HepG2 (cell line): ENCODE data around the gene SLAIN2. TPM values are rescaled to one million over a fixed set of nuclear protein-coding genes. Genes with fewer than 3 reads are reported as not detected.

Experiments
- CEBPG ChIP-seq: IDR thresholded peaks from 2 replicates; pipeline ENCODE4 v1.6.1; 2016
- EP300 ChIP-seq, 3 experiments: sonication (generic) in 1 of 3; formaldehyde crosslinking in 1 of 3; IDR thresholded peaks; 2 replicates each; pipeline versions ENCODE4 v1.5.1 to v1.6.1; 2011 to 2020; ENCODE audit warnings: low read depth in 2 of 3, low read length in 2 of 3, borderline replicate concordance in 1 of 3, improper control_type of control experiment in 1 of 3, mild to moderate bottlenecking in 1 of 3, missing genetic modification reagents in 1 of 3, moderate library complexity in 1 of 3
- FOXA3 ChIP-seq: IDR thresholded peaks from 2 replicates; pipeline ENCODE4 v1.6.1; 2016; ENCODE audit warnings: missing genetic modification reagents, missing compliant biosample characterization
- FOXJ3 ChIP-seq: sonication (generic); formaldehyde crosslinking; IDR thresholded peaks from 2 replicates; pipeline ENCODE4 v1.4.0; 2020; ENCODE audit warnings: missing genetic modification reagents, mild to moderate bottlenecking, borderline replicate concordance
- GLI4 ChIP-seq: sonication (generic); formaldehyde crosslinking; IDR thresholded peaks from 2 replicates; pipeline ENCODE4 v1.5.1; 2020; ENCODE audit warnings: missing genetic modification reagents, mild to moderate bottlenecking, moderate library complexity, borderline replicate concordance
- HHEX ChIP-seq: IDR thresholded peaks from 2 replicates; pipeline ENCODE4 v1.6.1; 2016; ENCODE audit warnings: control low read depth
- HMG20B ChIP-seq: conservative IDR thresholded peaks from 2 replicates; pipeline ENCODE4 v1.6.1; 2016; ENCODE audit warnings: missing genetic modification reagents, missing compliant biosample characterization
- ISL2 ChIP-seq: sonication (generic); formaldehyde crosslinking; IDR thresholded peaks from 2 replicates; pipeline ENCODE4 v1.5.0; 2020; ENCODE audit warnings: missing genetic modification reagents
- JUN ChIP-seq: sonication (generic); formaldehyde crosslinking; IDR thresholded peaks from 2 replicates; pipeline ENCODE4 v1.4.0; 2020; ENCODE audit warnings: mild to moderate bottlenecking, missing genetic modification reagents
- MYNN ChIP-seq: sonication (generic); formaldehyde crosslinking; IDR thresholded peaks from 2 replicates; pipeline ENCODE4 v1.4.0; 2020; ENCODE audit warnings: mild to moderate bottlenecking, low read depth, missing genetic modification reagents
- NCOA2 ChIP-seq: sonication (generic); formaldehyde crosslinking; IDR thresholded peaks from 2 replicates; pipeline ENCODE4 v1.8.0; 2022; ENCODE audit warnings: inconsistent platforms
- PITX1 ChIP-seq: sonication (generic); formaldehyde crosslinking; IDR thresholded peaks from 2 replicates; pipeline ENCODE4 v1.5.1; 2020; ENCODE audit warnings: mild to moderate bottlenecking, missing genetic modification reagents
- POLR2G ChIP-seq: fragments of 200-400 bp; formaldehyde crosslinking; IDR thresholded peaks from 2 replicates; pipeline ENCODE4 v1.6.1; 2018; ENCODE audit warnings: mild to moderate bottlenecking, low read depth, low read length, moderate library complexity
- SOX6 ChIP-seq, 2 experiments: fragments of 450-650 bp in 1 of 2; sonication (generic) in 1 of 2; formaldehyde crosslinking in 1 of 2; IDR thresholded peaks; 2 replicates each; pipeline versions ENCODE4 v1.4.0 to v1.6.1; 2017 to 2020; ENCODE audit warnings: antibody characterized with exemption in 1 of 2, mild to moderate bottlenecking in 1 of 2, missing genetic modification reagents in 1 of 2
- SUZ12 ChIP-seq: fragments of 150-350 bp; IDR thresholded peaks from 2 replicates; pipeline ENCODE4 v1.6.1; 2014; ENCODE audit warnings: low read depth, low read length
- ZFP36 ChIP-seq: fragments of 150-350 bp; IDR thresholded peaks from 2 replicates; pipeline ENCODE4 v1.6.1; 2018; ENCODE audit warnings: borderline replicate concordance, low read length, low read depth; ENCODE audit not compliant: partially characterized antibody
- ZNF850 ChIP-seq: sonication (generic); formaldehyde crosslinking; conservative IDR thresholded peaks from 2 replicates; pipeline ENCODE4 v1.9.0; 2021; ENCODE audit warnings: mild to moderate bottlenecking, missing genetic modification reagents
- polyA plus RNA-seq, 8 experiments: library from polyadenylated mRNA; depleted of rRNA in 3 of 8; stranded (reverse) in 7 of 8; unstranded in 1 of 8; fragments of >200 nt; fragmentation: Illumina TruSeq in 4 of 8; extraction: Trizol in 4 of 8; gene quantifications; 2 replicates each; pipeline versions ENCODE4 v1.2.1 to v1.2.3, GENCODE V29; 2011 to 2016; ENCODE audit warnings: low read depth in 4 of 8, missing spikeins in 1 of 8, mixed read lengths in 1 of 8; ENCODE audit not compliant: insufficient read depth in 1 of 8
- total RNA-seq, 5 experiments: library from RNA; depleted of rRNA; stranded (reverse); fragments of >200 nt; fragmentation: Illumina TruSeq; extraction: Trizol; gene quantifications; 2 replicates each; pipeline ENCODE4 v1.2.3, GENCODE V29; 2016; ENCODE audit warnings: low read depth in 1 of 5
- TF ChIP-seq, protein P1 (sequence below): sonication (generic); formaldehyde crosslinking; IDR thresholded peaks from 2 replicates; pipeline ENCODE4 v1.4.0; 2020; ENCODE audit warnings: mild to moderate bottlenecking, missing genetic modification reagents
- TF ChIP-seq, protein P2 (sequence below): sonication (generic); formaldehyde crosslinking; IDR thresholded peaks from 2 replicates; pipeline ENCODE4 v1.4.0; 2020; ENCODE audit warnings: missing genetic modification reagents
- TF ChIP-seq, protein P3 (sequence below): sonication (generic); formaldehyde crosslinking; IDR thresholded peaks from 2 replicates; pipeline ENCODE4 v1.4.0; 2020; ENCODE audit warnings: missing genetic modification reagents
- TF ChIP-seq, protein P4 (sequence below): sonication (generic); formaldehyde crosslinking; IDR thresholded peaks from 2 replicates; pipeline ENCODE4 v1.4.0; 2020; ENCODE audit warnings: mild to moderate bottlenecking, missing genetic modification reagents

The SLAIN2 gene
- total and polyA plus RNA-seq, 2 of the 13 experiments (the other 11 are each of a cell fraction or from before 2014, with no cell fraction given): 20.7 to 22.5 TPM

DNA sequence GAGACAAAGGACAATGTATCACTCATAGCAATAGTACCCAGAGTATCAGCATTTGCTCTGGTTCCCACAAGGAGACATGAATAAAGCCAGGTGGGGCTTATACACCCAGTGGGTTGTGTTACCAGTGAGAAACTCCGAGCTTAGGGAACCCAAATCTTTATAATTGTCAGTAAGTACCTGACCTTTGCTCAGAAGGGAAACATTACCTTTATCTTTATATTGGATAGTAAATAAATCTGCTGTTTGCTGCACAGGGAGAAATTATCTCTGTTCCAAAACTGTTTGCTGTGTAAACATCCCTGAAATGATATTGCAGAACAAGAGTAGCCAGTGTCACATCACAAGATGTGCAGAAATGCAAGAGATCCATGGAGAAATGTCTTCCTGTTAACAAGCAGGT is 12.1 kb upstream of the SLAIN2 start (continued):
- TF ChIP-seq, protein P1, sequence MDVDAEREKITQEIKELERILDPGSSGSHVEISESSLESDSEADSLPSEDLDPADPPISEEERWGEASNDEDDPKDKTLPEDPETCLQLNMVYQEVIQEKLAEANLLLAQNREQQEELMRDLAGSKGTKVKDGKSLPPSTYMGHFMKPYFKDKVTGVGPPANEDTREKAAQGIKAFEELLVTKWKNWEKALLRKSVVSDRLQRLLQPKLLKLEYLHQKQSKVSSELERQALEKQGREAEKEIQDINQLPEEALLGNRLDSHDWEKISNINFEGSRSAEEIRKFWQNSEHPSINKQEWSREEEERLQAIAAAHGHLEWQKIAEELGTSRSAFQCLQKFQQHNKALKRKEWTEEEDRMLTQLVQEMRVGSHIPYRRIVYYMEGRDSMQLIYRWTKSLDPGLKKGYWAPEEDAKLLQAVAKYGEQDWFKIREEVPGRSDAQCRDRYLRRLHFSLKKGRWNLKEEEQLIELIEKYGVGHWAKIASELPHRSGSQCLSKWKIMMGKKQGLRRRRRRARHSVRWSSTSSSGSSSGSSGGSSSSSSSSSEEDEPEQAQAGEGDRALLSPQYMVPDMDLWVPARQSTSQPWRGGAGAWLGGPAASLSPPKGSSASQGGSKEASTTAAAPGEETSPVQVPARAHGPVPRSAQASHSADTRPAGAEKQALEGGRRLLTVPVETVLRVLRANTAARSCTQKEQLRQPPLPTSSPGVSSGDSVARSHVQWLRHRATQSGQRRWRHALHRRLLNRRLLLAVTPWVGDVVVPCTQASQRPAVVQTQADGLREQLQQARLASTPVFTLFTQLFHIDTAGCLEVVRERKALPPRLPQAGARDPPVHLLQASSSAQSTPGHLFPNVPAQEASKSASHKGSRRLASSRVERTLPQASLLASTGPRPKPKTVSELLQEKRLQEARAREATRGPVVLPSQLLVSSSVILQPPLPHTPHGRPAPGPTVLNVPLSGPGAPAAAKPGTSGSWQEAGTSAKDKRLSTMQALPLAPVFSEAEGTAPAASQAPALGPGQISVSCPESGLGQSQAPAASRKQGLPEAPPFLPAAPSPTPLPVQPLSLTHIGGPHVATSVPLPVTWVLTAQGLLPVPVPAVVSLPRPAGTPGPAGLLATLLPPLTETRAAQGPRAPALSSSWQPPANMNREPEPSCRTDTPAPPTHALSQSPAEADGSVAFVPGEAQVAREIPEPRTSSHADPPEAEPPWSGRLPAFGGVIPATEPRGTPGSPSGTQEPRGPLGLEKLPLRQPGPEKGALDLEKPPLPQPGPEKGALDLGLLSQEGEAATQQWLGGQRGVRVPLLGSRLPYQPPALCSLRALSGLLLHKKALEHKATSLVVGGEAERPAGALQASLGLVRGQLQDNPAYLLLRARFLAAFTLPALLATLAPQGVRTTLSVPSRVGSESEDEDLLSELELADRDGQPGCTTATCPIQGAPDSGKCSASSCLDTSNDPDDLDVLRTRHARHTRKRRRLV (CRISPR knock-in tag): no peak
- TF ChIP-seq, protein P2, sequence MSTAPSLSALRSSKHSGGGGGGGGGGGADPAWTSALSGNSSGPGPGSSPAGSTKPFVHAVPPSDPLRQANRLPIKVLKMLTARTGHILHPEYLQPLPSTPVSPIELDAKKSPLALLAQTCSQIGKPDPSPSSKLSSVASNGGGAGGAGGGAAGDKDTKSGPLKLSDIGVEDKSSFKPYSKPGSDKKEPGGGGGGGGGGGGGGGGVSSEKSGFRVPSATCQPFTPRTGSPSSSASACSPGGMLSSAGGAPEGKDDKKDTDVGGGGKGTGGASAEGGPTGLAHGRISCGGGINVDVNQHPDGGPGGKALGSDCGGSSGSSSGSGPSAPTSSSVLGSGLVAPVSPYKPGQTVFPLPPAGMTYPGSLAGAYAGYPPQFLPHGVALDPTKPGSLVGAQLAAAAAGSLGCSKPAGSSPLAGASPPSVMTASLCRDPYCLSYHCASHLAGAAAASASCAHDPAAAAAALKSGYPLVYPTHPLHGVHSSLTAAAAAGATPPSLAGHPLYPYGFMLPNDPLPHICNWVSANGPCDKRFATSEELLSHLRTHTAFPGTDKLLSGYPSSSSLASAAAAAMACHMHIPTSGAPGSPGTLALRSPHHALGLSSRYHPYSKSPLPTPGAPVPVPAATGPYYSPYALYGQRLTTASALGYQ (CRISPR knock-in tag): peak; percentile 59; the same call in 1 of the 2 replicates
- TF ChIP-seq CEBPG (CRISPR knock-in tag) (peak; percentile 46; the same call in 1 of the 2 replicates), MYNN (no peak), GLI4 (CRISPR knock-in tag) (no peak), HMG20B (CRISPR knock-in tag) (peak; percentile 87; the same call in 1 of the 2 replicates), POLR2G (no peak), NCOA2 (CRISPR knock-in tag) (peak; percentile 25; the same call in 1 of the 2 replicates), ZFP36 (peak; percentile 42), FOXJ3 (CRISPR knock-in tag) (peak; percentile 40; the same call in 1 of the 2 replicates), EP300 (IDR thresholded peaks at IDR 0.05; ENCODE audit: low read depth in 2 of 2, low read length in 2 of 2) (0 out of 4 replicates have a peak, but pooled peaks of 1 of the 2 experiments have one; percentile 28), EP300 (CRISPR knock-in tag; IDR thresholded peaks at IDR 0.05; ENCODE audit: borderline replicate concordance) (no peak), SUZ12 (no peak), ISL2 (CRISPR knock-in tag) (peak; percentile 80), SOX6 (IDR thresholded peaks at IDR 0.05) (no peak), SOX6 (CRISPR knock-in tag; IDR thresholded peaks at IDR 0.05) (peak; percentile 37; the same call in 1 of the 2 replicates), ZNF850 (CRISPR knock-in tag) (no peak), JUN (CRISPR knock-in tag) (no peak), FOXA3 (CRISPR knock-in tag) (peak; percentile 86), PITX1 (CRISPR knock-in tag) (no peak), HHEX (peak; percentile 82)
- TF ChIP-seq, protein P3, sequence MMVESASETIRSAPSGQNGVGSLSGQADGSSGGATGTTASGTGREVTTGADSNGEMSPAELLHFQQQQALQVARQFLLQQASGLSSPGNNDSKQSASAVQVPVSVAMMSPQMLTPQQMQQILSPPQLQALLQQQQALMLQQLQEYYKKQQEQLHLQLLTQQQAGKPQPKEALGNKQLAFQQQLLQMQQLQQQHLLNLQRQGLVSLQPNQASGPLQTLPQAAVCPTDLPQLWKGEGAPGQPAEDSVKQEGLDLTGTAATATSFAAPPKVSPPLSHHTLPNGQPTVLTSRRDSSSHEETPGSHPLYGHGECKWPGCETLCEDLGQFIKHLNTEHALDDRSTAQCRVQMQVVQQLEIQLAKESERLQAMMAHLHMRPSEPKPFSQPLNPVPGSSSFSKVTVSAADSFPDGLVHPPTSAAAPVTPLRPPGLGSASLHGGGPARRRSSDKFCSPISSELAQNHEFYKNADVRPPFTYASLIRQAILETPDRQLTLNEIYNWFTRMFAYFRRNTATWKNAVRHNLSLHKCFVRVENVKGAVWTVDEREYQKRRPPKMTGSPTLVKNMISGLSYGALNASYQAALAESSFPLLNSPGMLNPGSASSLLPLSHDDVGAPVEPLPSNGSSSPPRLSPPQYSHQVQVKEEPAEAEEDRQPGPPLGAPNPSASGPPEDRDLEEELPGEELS (CRISPR knock-in tag): peak; percentile 38; the same call in 1 of the 2 replicates
- TF ChIP-seq, protein P4, sequence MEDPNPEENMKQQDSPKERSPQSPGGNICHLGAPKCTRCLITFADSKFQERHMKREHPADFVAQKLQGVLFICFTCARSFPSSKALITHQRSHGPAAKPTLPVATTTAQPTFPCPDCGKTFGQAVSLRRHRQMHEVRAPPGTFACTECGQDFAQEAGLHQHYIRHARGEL (CRISPR knock-in tag): no peak
